ENCODE results near the gene C8A. TPM values are rescaled to one million over a fixed set of nuclear protein-coding genes. Genes with fewer than 3 reads are reported as not detected.
A peak's percentile ranks its signal among the peaks of the same experiment; 100 is the strongest.

The C8A gene
- total RNA-seq, 1 experiment from 2014 or later = not detected

DNA sequence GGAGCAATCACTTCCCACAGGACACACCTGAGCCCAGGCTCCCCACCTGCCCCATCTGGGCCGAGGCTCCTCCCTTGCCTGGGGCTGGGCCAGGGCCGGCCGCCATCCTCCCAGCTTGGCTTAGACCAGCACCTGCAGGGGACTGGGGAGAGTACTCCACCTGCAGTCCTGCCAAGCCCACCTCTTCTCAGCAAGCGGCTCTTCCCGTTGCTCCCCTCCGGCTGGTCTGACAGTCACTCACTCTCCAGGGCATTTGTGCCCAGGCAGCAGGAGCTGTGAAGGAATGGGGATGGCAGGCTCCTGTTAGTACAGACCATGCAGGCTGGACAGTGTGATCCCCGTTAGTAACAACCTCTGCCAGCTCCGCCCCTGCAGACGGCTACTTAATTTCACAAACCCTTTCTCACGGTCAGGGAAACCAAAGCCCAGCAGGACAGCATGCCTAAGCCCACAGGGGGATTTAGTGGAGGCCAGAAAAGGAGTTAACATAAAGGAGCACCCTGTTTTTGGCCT is 35.2 kb upstream of the C8A start, which contains the start of gene FYB2:
Gene FYB2 (minus strand): TSS at position 18 of the 513 bp plus-strand sequence. CDS start 114 bp downstream, outside the sequence.
- intact Hi-C loops (cut with micrococcal nuclease; ENCODE audit: unreplicated experiment) = no loop called here
- no peak for TF ChIP-seq CTCF (IDR thresholded peaks at IDR 0.05; ENCODE audit: unreplicated experiment)
- Mint-ChIP-seq H3K4me3 (ENCODE audit: low read depth, unreplicated experiment) (no peak within 1 kb of the TSS), H3K36me3 (ENCODE audit: insufficient read depth, unreplicated experiment) (no peaks in the 10 kb centered on the region), H3K9me3 (ENCODE audit: low read depth, unreplicated experiment) (peaks cover 4% of the 10 kb centered on the region), H3K4me1 (ENCODE audit: low read depth, unreplicated experiment) (no peaks in the 10 kb centered on the region), H3K27me3 (ENCODE audit: unreplicated experiment) (peaks cover 37% of the 10 kb centered on the region), H3K27ac (ENCODE audit: unreplicated experiment) (no peak within 1 kb of the TSS)
- CTCF ChIA-PET = no interaction called here
- no TSS peak for BruUV-seq (replicated peaks)
- no peak for DNase-seq

DNA sequence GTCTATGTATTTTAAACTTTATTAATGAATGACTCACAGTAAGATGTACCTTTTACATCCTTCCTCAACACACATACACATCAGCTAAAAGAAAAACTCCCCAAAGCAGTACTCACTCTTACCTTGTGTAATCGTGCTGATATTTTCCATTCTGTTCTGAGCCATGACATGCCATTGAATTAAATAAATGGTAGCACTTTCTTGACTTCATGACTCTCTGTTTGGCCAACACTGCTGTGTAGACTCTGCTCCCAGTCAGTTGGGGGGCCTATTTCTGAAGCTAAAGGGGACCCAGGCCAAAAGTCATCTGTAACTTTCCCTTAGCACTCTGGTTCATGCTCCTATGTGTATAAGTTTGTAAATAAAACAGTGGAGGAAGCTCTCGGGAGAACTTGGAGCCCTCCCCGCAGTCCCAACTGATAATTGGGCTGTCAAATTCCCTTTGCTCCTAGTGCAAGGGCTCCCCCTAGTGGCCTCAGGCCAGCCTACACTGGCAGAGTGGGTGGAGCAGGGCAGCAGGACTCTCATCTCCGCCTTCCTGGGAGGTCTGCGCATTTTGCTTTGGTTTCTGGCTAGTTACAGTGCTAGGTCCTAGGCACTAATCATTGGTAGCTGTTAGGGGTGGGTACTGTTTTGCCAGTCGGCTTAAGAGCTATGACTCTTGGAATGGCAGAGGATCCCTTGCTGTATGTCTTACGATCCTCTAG is 33.7 kb upstream of the C8A start:
- no TSS peak for BruUV-seq (replicated peaks)
- Mint-ChIP-seq H3K27ac (ENCODE audit: unreplicated experiment) (no peak overlapping the region), H3K27me3 (ENCODE audit: unreplicated experiment) (peaks cover 38% of the 10 kb centered on the region), H3K4me3 (ENCODE audit: low read depth, unreplicated experiment) (no peak overlapping the region), H3K4me1 (ENCODE audit: low read depth, unreplicated experiment) (no peaks in the 10 kb centered on the region), H3K36me3 (ENCODE audit: insufficient read depth, unreplicated experiment) (no peaks in the 10 kb centered on the region), H3K9me3 (ENCODE audit: low read depth, unreplicated experiment) (no peaks in the 10 kb centered on the region)
- peak; percentile 88 for DNase-seq
- CTCF ChIA-PET = interaction anchor here (1.2 to 1.6 kb wide), 2 partner anchors 62 to 236 kb away, joined by 4 to 7 read pairs; no protein-coding TSS in a partner anchor
- TF ChIP-seq CTCF (IDR thresholded peaks at IDR 0.05; ENCODE audit: unreplicated experiment) = peak; percentile 90
- intact Hi-C loops (cut with micrococcal nuclease; ENCODE audit: unreplicated experiment) = loop anchor here (1.0 kb wide), 1 partner anchor 63 kb away; no protein-coding TSS in a partner anchor

GRCh38 chr1:56821462-56821797 is 33.2 kb upstream of the C8A start:
- H3K27ac Mint-ChIP-seq (ENCODE audit: unreplicated experiment) = no peak overlapping the region
- no peaks in the 10 kb centered on the region for H3K4me1 Mint-ChIP-seq (ENCODE audit: low read depth, unreplicated experiment)
- no peaks in the 10 kb centered on the region for H3K36me3 Mint-ChIP-seq (ENCODE audit: insufficient read depth, unreplicated experiment)
- no peaks in the 10 kb centered on the region for H3K9me3 Mint-ChIP-seq (ENCODE audit: low read depth, unreplicated experiment)
- BruUV-seq (replicated peaks) = no TSS peak
- TF ChIP-seq CTCF (IDR thresholded peaks at IDR 0.05; ENCODE audit: unreplicated experiment) = no peak
- intact Hi-C loops (cut with micrococcal nuclease; ENCODE audit: unreplicated experiment) = loop anchor here (1.0 kb wide), 1 partner anchor 63 kb away; no protein-coding TSS in a partner anchor
- H3K27me3 Mint-ChIP-seq (ENCODE audit: unreplicated experiment) = peaks cover 40% of the 10 kb centered on the region
- no peak overlapping the region for H3K4me3 Mint-ChIP-seq (ENCODE audit: low read depth, unreplicated experiment)
- DNase-seq = no peak
- CTCF ChIA-PET = interaction anchor here (1.2 to 1.6 kb wide), 2 partner anchors 63 to 237 kb away, joined by 4 to 7 read pairs; no protein-coding TSS in a partner anchor

DNA sequence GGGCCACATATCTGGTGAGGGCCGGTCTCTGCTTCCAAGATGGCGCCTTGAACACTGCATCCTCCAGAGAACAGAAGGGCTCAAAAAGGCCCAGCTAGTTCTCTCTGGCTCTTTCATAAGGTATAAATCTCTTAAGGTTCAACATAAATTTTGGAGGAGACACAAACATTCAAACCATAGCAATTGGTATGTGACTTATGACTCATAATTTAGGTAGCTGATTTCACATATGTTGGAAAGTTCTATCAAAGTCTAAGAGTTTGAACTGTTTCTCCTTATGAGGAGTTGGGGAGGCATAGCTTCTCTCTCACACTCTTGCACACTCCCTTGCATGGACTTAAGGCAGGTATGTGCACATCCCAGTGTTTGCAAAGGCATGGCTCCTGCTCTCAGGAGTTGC is 30.3 kb upstream of the C8A start:
- Mint-ChIP-seq H3K27ac (ENCODE audit: unreplicated experiment) (no peak overlapping the region), H3K4me3 (ENCODE audit: low read depth, unreplicated experiment) (no peak overlapping the region), H3K9me3 (ENCODE audit: low read depth, unreplicated experiment) (no peaks in the 10 kb centered on the region), H3K4me1 (ENCODE audit: low read depth, unreplicated experiment) (no peaks in the 10 kb centered on the region), H3K36me3 (ENCODE audit: insufficient read depth, unreplicated experiment) (no peaks in the 10 kb centered on the region), H3K27me3 (ENCODE audit: unreplicated experiment) (peaks cover 61% of the 10 kb centered on the region)
- DNase-seq = no peak
- BruUV-seq (replicated peaks) = no TSS peak
- intact Hi-C loops (cut with micrococcal nuclease; ENCODE audit: unreplicated experiment) = no loop called here
- CTCF ChIA-PET = no interaction called here
- no peak for TF ChIP-seq CTCF (IDR thresholded peaks at IDR 0.05; ENCODE audit: unreplicated experiment)
